Common myeloid progenitor, CD34-positive (primary cell): ENCODE results near the gene TFDP1.
"Not testable (repeated sequence)": the region's sequence is repeated elsewhere in the genome, so short reads cannot be mapped to it uniquely, and the experiment has no call there.

ENCODE experiments used
- CTCF ChIA-PET: fragments of 350-600 bp; sonication (Branson Sonifier 250); formaldehyde crosslinking; loops from one replicate; lab custom pipeline; 2021; ENCODE audit warnings: antibody characterized with exemption; lab: Charles Lee
- POLR2A ChIA-PET: fragments of 350-600 bp; sonication (Branson Sonifier 250); formaldehyde crosslinking; loops from one replicate; lab custom pipeline; 2021; ENCODE audit warnings: antibody characterized with exemption; lab: Charles Lee
- DNase-seq, 3 donors: peaks; one replicate each; pipeline versions ENCODE4 v3.0.0 to v3.0.0-alpha.2; 2013
- H3K27ac ChIP-seq, 2 experiments: 1 replicate in 1 of 2; 2 replicates in 1 of 2; pipeline ENCODE4 v1.7.0; 2013; ENCODE audit warnings: inconsistent platforms in 2 of 2, low read length in 2 of 2, mild to moderate bottlenecking in 2 of 2, low read depth in 1 of 2, moderate library complexity in 1 of 2; ENCODE audit not compliant: severe bottlenecking in 2 of 2, insufficient read depth in 1 of 2, poor library complexity in 1 of 2
- H3K27me3 ChIP-seq, 5 experiments: replicated peaks in 2 of 5; 1 replicate in 3 of 5; 2 replicates in 2 of 5; pipeline versions ENCODE4 v1.6.1 to v1.7.0; 2013; ENCODE audit warnings: low read length in 4 of 5, mild to moderate bottlenecking in 2 of 5, moderate library complexity in 2 of 5, inconsistent platforms in 1 of 5; ENCODE audit not compliant: insufficient read depth in 5 of 5, control insufficient read depth in 4 of 5
- H3K36me3 ChIP-seq, 4 experiments: 1 replicate in 2 of 4; 2 replicates in 2 of 4; pipeline versions ENCODE4 v1.6.1 to v1.7.0; 2013; ENCODE audit warnings: low read length in 3 of 4, control low read depth in 1 of 4, mild to moderate bottlenecking in 1 of 4; ENCODE audit not compliant: control insufficient read depth in 4 of 4, insufficient read depth in 4 of 4
- H3K4me1 ChIP-seq, 4 experiments: 1 replicate in 3 of 4; 2 replicates in 1 of 4; pipeline versions ENCODE4 v1.6.1 to v1.7.1; 2013; ENCODE audit warnings: low read length in 3 of 4, mild to moderate bottlenecking in 3 of 4, control low read depth in 1 of 4, inconsistent platforms in 1 of 4, moderate library complexity in 1 of 4; ENCODE audit not compliant: control insufficient read depth in 4 of 4, insufficient read depth in 4 of 4; ENCODE audit errors: control extremely low read depth in 1 of 4
- H3K4me3 ChIP-seq, 7 experiments: 1 replicate in 4 of 7; 2 replicates in 3 of 7; pipeline versions ENCODE4 v1.5.1 to v1.7.0; 2013; ENCODE audit warnings: mild to moderate bottlenecking in 7 of 7, low read length in 6 of 7, moderate library complexity in 6 of 7, inconsistent platforms in 2 of 7, low read depth in 2 of 7, control low read depth in 1 of 7; ENCODE audit not compliant: insufficient read depth in 4 of 7, control insufficient read depth in 1 of 7; ENCODE audit errors: extremely low read depth in 1 of 7
- H3K9me3 ChIP-seq, 5 experiments: 1 replicate in 4 of 5; 2 replicates in 1 of 5; pipeline versions ENCODE4 v1.6.1 to v1.7.1; 2013; ENCODE audit warnings: low read length in 4 of 5, mild to moderate bottlenecking in 2 of 5, inconsistent platforms in 1 of 5, low read depth in 1 of 5, moderate library complexity in 1 of 5; ENCODE audit not compliant: control insufficient read depth in 4 of 5, insufficient read depth in 2 of 5; ENCODE audit errors: control extremely low read depth in 1 of 5
- WGBS: methylation state at CpG from one replicate; pipeline ENCODE4 v1.1.5; 2013; ENCODE audit not compliant: insufficient coverage; 5-methylcytosine and 5-hydroxymethylcytosine counted together

The TFDP1 gene

GRCh38 chr13:113621986-113622550, 37.5 kb downstream of the TFDP1 start:
- H3K27ac ChIP-seq, H3K4me1 ChIP-seq, H3K4me3 ChIP-seq, POLR2A ChIA-PET, CTCF ChIA-PET, DNase-seq, H3K9me3 ChIP-seq, H3K27me3 ChIP-seq: not testable (repeated sequence)
- 98% methylated on average over 19 of the region's 20 CpGs for WGBS
- peaks cover 3 to 55% (median 17%) of the 10 kb centered on the region in 4 experiments for H3K36me3 ChIP-seq

GRCh38 chr13:113622791-113623490, 38.4 kb downstream of the TFDP1 start:
- Histone ChIP-seq H3K4me1 (no peaks in the 10 kb centered on the region), H3K36me3 (peaks cover 3 to 60% (median 16%) of the 10 kb centered on the region in 4 experiments), H3K27ac (no peak overlapping the region), H3K9me3 (no peaks in the 10 kb centered on the region), H3K27me3 (no peaks in the 10 kb centered on the region), H3K4me3 (no peak overlapping the region)
- 98% methylated on average over 28 of the region's 29 CpGs for WGBS
- ChIA-PET CTCF (no interaction called here), POLR2A (no interaction called here)
- no peak for DNase-seq

- H3K36me3 ChIP-seq, result peaks cover 3 to 62% (median 20%) of the 10 kb centered on the region in 4 experiments
- POLR2A ChIA-PET, result no interaction called here
- H3K9me3 ChIP-seq, result no peaks in the 10 kb centered on the region
- WGBS, result 95% methylated on average over 15 of the region's 20 CpGs
- no peaks in the 10 kb centered on the region for H3K27me3 ChIP-seq
- H3K27ac ChIP-seq, result no peak overlapping the region
- CTCF ChIA-PET, result no interaction called here
- H3K4me1 ChIP-seq, result no peaks in the 10 kb centered on the region
- no peak overlapping the region for H3K4me3 ChIP-seq
- peak in 2 of 3 donors; percentile 38 to 48 for DNase-seq
Observed at GRCh38 chr13:113623491-113624234, 39.1 kb downstream of the TFDP1 start.

DNA sequence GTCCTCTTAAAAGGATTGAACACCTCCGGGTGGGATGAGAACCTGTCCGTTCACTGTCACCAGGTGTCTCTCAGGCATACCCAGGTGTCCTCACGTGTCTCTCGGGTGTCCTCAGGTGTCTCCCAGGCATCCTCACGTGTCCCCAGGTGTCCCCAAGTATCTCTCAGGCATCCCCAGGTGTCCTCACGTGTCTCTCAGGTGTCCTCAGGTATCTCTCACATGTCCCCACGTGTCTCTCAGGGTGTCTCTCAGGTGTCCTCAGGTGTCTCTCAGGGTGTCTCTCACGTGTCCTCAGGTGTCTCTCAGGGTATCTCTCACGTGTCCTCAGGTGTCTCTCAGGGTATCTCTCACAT, 39.7 kb downstream of the TFDP1 start:
- no peaks in the 10 kb centered on the region for H3K9me3 ChIP-seq
- no peak overlapping the region for H3K4me3 ChIP-seq
- no peaks in the 10 kb centered on the region for H3K4me1 ChIP-seq
- no peak for DNase-seq
- POLR2A ChIA-PET, result no interaction called here
- peaks cover 3 to 64% (median 23%) of the 10 kb centered on the region in 4 experiments for H3K36me3 ChIP-seq
- WGBS, result 98% methylated on average over 9 of the region's 9 CpGs
- CTCF ChIA-PET, result no interaction called here
- no peak overlapping the region for H3K27ac ChIP-seq
- H3K27me3 ChIP-seq, result no peaks in the 10 kb centered on the region

- H3K4me1 ChIP-seq, H3K27ac ChIP-seq, H3K27me3 ChIP-seq, H3K4me3 ChIP-seq, DNase-seq, H3K9me3 ChIP-seq, POLR2A ChIA-PET, CTCF ChIA-PET: not testable (repeated sequence)
- 96% methylated on average over 13 of the region's 14 CpGs for WGBS
- H3K36me3 ChIP-seq, result peaks cover 3 to 65% (median 26%) of the 10 kb centered on the region in 4 experiments
Observed at GRCh38 chr13:113624640-113625304, 40.2 kb downstream of the TFDP1 start.

DNA sequence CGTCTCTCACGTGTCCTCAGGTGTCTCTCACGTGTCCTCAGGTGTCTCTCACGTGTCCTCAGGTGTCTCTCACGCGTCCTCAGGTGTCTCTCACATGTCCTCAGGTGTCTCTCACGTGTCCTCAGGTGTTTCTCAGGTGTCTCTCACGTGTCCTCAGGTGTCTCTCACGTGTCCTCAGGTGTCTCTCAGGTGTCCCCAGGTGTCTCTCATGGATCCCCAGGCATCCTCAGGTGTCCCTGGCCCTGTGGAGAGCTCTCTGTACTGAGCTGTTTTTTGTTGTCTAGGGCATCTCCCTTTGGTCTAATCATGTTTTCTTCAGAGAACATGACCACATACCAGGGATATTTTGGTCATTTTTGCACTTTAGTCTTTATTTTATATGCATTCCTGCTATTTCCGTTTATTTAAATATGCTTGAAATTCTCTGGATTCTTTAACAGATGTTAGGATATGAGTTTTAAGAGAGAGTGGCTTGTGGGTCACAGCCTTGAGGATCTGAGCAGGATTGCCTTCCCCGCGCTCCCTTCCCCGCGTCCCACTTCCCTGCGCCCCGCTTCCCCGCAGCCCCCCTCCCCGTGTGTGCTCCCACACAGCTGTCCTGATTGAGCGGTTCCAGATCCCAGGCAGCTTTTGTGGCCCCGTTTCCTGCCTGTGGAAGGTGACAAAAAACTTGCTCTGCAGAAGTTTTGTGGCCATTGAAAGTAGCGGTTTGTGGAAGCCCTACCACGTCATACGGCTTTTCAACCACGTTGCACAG, 41.6 kb downstream of the TFDP1 start:
- Histone ChIP-seq H3K27ac (no peak overlapping the region), H3K4me3 (no peak overlapping the region), H3K36me3 (peaks cover 6 to 73% (median 28%) of the 10 kb centered on the region in 4 experiments), H3K9me3 (no peaks in the 10 kb centered on the region), H3K4me1 (no peaks in the 10 kb centered on the region), H3K27me3 (no peaks in the 10 kb centered on the region)
- POLR2A ChIA-PET, result no interaction called here
- 95% methylated on average over 15 of the region's 24 CpGs for WGBS
- CTCF ChIA-PET, result no interaction called here
- peak in 2 of 3 donors; percentile 48 to 52 for DNase-seq
